Activated T-helper 1 cell treated with anti-CD3 and anti-CD28 coated beads, Interleukin-12 subunit alpha, Interleukin-12 subunit beta, Interleukin-2, Interleukin-4 antibody, amounts not matched to agents 30 ng/mL and 10 ng/mL and 1 ng/mL, durations not matched to agents 14 hours and 24 hours and 36 hours (primary cell): ENCODE results near the gene SLC2A8. TPM values are rescaled to one million over a fixed set of nuclear protein-coding genes. Genes with fewer than 3 reads are reported as not detected.

Source experiments
- DNase-seq: peaks from one replicate; pipeline ENCODE4 v3.0.0; 2021; ENCODE audit warnings: low spot score
- H3K27ac Mint-ChIP-seq: one replicate; pipeline ENCODE4 v1.8.0; 2021; ENCODE audit warnings: mild to moderate bottlenecking, mixed read lengths
- H3K27me3 Mint-ChIP-seq: one replicate; pipeline ENCODE4 v1.8.0; 2022; ENCODE audit warnings: mild to moderate bottlenecking, moderate library complexity, mixed read lengths; ENCODE audit not compliant: insufficient read depth
- H3K36me3 Mint-ChIP-seq: one replicate; pipeline ENCODE4 v1.8.0; 2021; ENCODE audit warnings: low read depth, mixed read lengths
- H3K4me1 Mint-ChIP-seq: one replicate; pipeline ENCODE4 v1.8.0; 2021; ENCODE audit warnings: low read depth, mixed read lengths
- H3K4me3 Mint-ChIP-seq: one replicate; pipeline ENCODE4 v1.8.0; 2021; ENCODE audit warnings: mild to moderate bottlenecking, moderate library complexity, mixed read lengths
- H3K9me3 Mint-ChIP-seq: one replicate; pipeline ENCODE4 v1.8.0; 2021; ENCODE audit warnings: mixed read lengths
- intact Hi-C: fragments of 100-400 bp; cut with micrococcal nuclease; formaldehyde crosslinking; loops from one replicate; pipeline ENCODE4 v1.15.1; 2024
- total RNA-seq: library from RNA; stranded (reverse); gene quantifications from 2 replicates; pipeline ENCODE4 v1.2.3, GENCODE V29; 2022

The SLC2A8 gene, protein sequence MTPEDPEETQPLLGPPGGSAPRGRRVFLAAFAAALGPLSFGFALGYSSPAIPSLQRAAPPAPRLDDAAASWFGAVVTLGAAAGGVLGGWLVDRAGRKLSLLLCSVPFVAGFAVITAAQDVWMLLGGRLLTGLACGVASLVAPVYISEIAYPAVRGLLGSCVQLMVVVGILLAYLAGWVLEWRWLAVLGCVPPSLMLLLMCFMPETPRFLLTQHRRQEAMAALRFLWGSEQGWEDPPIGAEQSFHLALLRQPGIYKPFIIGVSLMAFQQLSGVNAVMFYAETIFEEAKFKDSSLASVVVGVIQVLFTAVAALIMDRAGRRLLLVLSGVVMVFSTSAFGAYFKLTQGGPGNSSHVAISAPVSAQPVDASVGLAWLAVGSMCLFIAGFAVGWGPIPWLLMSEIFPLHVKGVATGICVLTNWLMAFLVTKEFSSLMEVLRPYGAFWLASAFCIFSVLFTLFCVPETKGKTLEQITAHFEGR
- total RNA-seq, result 10.4 and 11.6 TPM in 2 replicates

DNA sequence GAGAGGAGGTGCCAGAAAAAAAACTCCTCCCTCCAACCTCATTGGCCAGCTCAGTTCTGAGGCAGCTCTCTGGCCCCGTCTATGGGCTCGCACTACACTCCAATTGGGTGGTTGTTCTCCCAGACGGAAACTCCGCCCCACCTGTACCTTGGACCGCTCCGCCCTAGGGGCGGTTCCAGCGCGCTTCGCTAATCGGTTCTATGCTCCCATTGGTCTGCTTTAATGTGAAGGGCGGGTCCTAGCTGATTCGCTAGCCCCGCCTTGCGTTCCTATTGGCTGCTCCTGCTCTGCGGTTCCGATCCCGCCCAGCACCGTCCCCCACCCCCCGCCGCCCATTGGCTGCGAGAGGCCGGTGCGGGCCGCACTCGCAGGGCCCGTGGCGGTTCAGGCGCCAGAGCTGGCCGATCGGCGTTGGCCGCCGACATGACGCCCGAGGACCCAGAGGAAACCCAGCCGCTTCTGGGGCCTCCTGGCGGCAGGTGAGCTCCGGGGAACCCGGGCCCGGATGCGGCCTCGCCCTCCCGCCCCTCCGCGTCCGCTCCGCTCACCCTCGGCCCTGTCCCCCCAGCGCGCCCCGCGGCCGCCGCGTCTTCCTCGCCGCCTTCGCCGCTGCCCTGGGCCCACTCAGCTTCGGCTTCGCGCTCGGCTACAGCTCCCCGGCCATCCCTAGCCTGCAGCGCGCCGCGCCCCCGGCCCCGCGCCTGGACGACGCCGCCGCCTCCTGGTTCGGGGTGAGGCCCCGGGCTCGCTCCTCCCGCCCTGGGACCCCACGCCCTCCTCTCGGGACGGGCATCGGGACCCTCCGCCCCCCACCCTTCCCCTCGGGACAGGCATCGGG is at the start of gene SLC2A8:
Gene SLC2A8 (plus strand): TSS at position 362 of the 838 bp plus-strand sequence. CDS start 62 bp downstream, at position 424.
- Mint-ChIP-seq H3K36me3 (no peaks in the 10 kb centered on the region), H3K4me1 (peaks cover 18% of the 10 kb centered on the region), H3K4me3 (peak within 1 kb of the TSS; percentile 79), H3K27me3 (peaks cover 56% of the 10 kb centered on the region), H3K9me3 (no peaks in the 10 kb centered on the region), H3K27ac (no peak within 1 kb of the TSS)
- DNase-seq, result peak; percentile 96
- intact Hi-C loops, result loop anchor here (1.0 to 10.0 kb wide), 8 partner anchors 9 to 485 kb away; partner anchors contain the start of genes LRSAM1, RALGPS1, RPL12 and ZNF79

DNA sequence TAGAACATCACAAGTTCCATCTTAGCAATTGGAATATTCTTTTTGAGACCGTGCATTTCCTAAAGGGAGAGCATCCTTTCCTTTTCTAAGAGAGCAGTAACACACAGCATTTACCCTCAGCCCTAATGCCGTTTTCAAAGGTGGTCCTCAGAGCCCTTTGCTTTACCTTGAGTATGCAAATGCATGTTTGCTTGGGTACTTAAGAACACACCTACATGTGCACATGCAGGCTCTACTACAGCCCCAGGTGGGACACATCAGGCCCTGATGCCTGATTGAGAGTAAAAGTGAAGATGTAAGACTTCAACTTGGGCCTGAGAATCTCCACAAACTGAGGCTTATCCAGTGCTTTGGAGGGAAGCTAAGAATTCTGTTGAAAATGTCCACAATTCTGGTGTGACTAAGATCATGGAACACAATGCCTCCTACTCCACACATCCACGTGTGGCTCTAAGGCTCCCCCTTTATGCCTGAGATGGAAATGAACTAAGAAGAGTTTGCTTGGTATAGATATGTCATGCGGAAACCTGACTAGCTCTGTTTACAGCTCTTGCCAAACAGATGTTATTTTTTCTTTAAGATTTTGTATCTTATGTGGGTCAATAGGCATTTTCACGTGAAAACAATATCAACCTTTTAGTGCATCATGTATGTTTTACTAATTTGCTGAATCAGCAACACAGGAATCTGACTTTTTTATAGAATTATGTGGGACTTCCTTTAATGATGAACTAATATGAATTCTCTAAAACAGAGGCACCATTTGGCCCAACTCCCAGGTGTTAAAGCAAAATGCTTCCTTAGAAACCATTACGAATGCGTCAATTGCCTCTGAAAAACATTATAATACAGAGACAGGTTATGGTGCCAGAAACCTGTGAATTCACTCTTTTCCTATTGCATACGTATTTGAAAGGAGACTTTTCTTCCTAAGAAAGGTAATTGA is 48.9 kb upstream of the SLC2A8 start:
- no peak overlapping the region for H3K4me3 Mint-ChIP-seq
- intact Hi-C loops, result no loop called here
- no peaks in the 10 kb centered on the region for H3K9me3 Mint-ChIP-seq
- H3K4me1 Mint-ChIP-seq, result no peaks in the 10 kb centered on the region
- peaks cover 16% of the 10 kb centered on the region for H3K27me3 Mint-ChIP-seq
- H3K27ac Mint-ChIP-seq, result no peak overlapping the region
- no peak for DNase-seq
- no peaks in the 10 kb centered on the region for H3K36me3 Mint-ChIP-seq

GRCh38 chr9:127349483-127350113 is 47.4 kb upstream of the SLC2A8 start:
- Mint-ChIP-seq H3K4me1 (no peaks in the 10 kb centered on the region), H3K27me3 (peaks cover 21% of the 10 kb centered on the region), H3K4me3 (no peak overlapping the region), H3K27ac (no peak overlapping the region), H3K9me3 (no peaks in the 10 kb centered on the region), H3K36me3 (no peaks in the 10 kb centered on the region)
- intact Hi-C loops, result no loop called here
- no peak for DNase-seq

DNA sequence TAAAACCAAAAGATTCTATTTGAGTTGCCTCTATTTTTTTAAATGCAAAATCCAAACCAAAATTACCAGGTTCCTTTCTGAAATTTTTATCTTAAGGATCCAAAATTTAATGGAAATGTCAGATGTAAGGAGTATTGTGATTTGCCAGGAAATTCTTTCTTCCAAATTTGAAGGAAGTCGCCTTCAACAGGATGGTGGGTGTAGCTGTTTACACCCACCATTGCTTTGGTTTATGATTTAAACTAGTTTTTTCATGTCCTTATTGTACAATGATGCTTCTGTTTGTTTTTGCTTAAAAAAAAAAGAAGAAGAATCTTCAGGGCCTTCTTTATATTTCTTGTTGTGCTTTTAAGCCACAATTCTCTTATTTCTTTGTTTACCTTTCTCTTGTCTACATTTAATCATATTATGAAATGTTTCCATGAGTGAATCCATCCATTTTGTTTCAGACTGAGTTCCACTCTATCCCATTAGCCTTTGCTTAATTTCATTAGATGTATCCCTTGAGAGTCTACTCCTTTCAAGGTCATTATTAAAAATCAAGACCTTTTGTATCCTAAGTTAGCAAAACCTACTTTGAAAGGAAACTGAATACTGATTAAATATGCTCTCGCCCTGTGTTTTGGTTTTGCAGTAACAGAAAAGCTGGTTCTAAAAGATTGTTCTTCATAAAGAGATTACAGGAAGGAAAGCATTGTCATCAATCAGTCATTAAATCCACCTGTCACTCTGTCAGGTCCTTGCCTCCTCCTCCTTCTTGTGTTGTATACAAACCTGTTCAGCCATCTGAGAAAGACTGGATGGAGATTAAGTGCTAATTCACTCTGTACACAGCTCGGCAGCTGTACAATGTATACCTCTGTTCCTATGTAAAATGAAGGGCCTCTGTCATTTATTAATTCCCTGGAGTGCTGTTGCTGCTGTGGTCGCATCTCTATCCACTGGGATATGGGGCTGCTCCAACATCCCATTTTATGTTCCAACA is 45.5 kb upstream of the SLC2A8 start:
- H3K9me3 Mint-ChIP-seq, result no peaks in the 10 kb centered on the region
- H3K4me1 Mint-ChIP-seq, result no peaks in the 10 kb centered on the region
- H3K27me3 Mint-ChIP-seq, result peaks cover 29% of the 10 kb centered on the region
- intact Hi-C loops, result no loop called here
- DNase-seq, result no peak
- no peak overlapping the region for H3K27ac Mint-ChIP-seq
- no peaks in the 10 kb centered on the region for H3K36me3 Mint-ChIP-seq
- H3K4me3 Mint-ChIP-seq, result no peak overlapping the region

GRCh38 chr9:127353882-127354281 is 43.1 kb upstream of the SLC2A8 start:
- Mint-ChIP-seq H3K4me3 (no peak overlapping the region), H3K9me3 (no peaks in the 10 kb centered on the region)

DNA sequence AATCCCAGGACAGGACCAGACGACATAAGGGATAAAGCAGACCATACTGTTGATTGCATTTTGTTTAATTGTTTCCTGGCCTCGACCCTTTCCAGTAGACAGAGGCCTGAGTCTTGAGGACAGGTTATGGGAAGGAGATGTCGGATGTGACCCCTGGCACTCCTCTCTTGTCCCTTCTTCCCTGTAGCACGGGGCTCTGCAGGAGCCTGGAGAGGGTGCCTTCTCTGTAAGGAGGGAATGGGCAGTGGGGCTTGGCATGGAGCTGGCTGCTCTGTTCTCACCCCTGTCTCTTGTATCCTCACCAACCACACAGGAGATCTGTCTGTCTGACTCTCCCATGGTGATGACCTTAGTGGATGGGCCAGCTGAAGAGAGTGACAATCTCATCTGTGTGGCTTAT is 40.1 kb upstream of the SLC2A8 start:
- H3K27me3 Mint-ChIP-seq, result peaks cover 33% of the 10 kb centered on the region
- H3K4me1 Mint-ChIP-seq, result peaks cover 7% of the 10 kb centered on the region
- no peak overlapping the region for H3K27ac Mint-ChIP-seq
- DNase-seq, result no peak
- intact Hi-C loops, result no loop called here
- no peaks in the 10 kb centered on the region for H3K9me3 Mint-ChIP-seq
- H3K4me3 Mint-ChIP-seq, result no peak overlapping the region
- no peaks in the 10 kb centered on the region for H3K36me3 Mint-ChIP-seq

More at GRCh38 chr9:127353882-127354281, 43.1 kb upstream of the SLC2A8 start:
- H3K27me3 Mint-ChIP-seq, result peaks cover 34% of the 10 kb centered on the region
- no peak overlapping the region for H3K27ac Mint-ChIP-seq
- no peaks in the 10 kb centered on the region for H3K36me3 Mint-ChIP-seq
- H3K4me1 Mint-ChIP-seq, result no peaks in the 10 kb centered on the region
- no peak for DNase-seq
- intact Hi-C loops, result no loop called here

DNA sequence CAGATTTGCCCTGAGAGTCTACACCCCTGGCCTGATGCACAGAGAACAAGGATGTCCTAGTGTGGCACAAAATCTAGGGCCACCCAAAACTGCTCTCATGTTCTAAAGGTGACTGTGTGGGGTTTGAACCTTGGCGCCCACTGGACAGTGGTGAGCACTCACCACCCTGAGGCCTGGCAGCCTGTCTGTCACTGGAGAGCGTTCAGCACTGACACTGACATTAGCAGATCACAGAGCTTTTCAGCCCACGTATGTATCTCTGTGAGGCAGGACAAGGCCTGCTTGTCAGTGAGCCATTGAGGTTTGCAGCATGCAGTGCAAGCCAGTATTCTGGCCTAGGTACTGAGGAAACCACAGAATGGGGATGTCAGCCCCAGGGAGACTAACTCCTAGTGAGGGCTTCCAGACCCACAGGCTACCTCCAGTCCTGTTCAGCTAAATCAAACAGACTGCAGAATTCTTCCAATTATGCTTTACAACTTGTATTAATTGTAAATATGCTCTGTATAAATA is 38.9 kb upstream of the SLC2A8 start:
- Mint-ChIP-seq H3K27me3 (peaks cover 31% of the 10 kb centered on the region), H3K36me3 (no peaks in the 10 kb centered on the region), H3K4me1 (peaks cover 7% of the 10 kb centered on the region), H3K4me3 (no peak overlapping the region), H3K9me3 (no peaks in the 10 kb centered on the region), H3K27ac (no peak overlapping the region)
- intact Hi-C loops, result no loop called here
- no peak for DNase-seq

- Mint-ChIP-seq H3K27me3 (peaks cover 31% of the 10 kb centered on the region), H3K4me1 (peaks cover 7% of the 10 kb centered on the region), H3K27ac (no peak overlapping the region), H3K9me3 (no peaks in the 10 kb centered on the region), H3K4me3 (no peak overlapping the region), H3K36me3 (no peaks in the 10 kb centered on the region)
- intact Hi-C loops, result no loop called here
- no peak for DNase-seq
Measured at GRCh38 chr9:127358770-127359169, 38.2 kb upstream of the SLC2A8 start.

- peaks cover 23% of the 10 kb centered on the region for H3K27me3 Mint-ChIP-seq
- H3K4me1 Mint-ChIP-seq, result peaks cover 7% of the 10 kb centered on the region
- H3K27ac Mint-ChIP-seq, result no peak overlapping the region
- H3K9me3 Mint-ChIP-seq, result no peaks in the 10 kb centered on the region
- no peak overlapping the region for H3K4me3 Mint-ChIP-seq
- DNase-seq, result no peak
- intact Hi-C loops, result no loop called here
- no peaks in the 10 kb centered on the region for H3K36me3 Mint-ChIP-seq
Measured at GRCh38 chr9:127360250-127360649, 36.7 kb upstream of the SLC2A8 start.

DNA sequence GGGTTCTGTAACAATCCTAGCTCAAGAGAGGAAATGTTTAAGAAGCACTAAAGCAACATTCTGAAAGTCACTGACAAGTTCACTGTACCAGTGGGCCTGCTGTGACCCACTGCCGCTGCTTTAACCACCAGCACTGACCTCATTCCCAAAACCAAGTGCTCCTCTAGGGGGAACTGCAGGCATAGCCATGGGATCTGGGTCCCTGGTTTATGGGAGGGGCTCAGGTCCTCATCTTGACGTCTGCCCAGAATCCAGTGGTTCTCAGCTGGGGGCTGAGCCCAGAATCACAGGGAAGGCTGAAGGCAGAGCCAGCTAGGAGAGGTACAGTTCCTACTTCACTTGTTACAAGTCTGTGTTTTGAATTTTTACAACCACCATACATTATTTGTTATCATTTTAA is 36.1 kb upstream of the SLC2A8 start:
- H3K27ac Mint-ChIP-seq, result no peak overlapping the region
- peaks cover 7% of the 10 kb centered on the region for H3K4me1 Mint-ChIP-seq
- H3K9me3 Mint-ChIP-seq, result no peaks in the 10 kb centered on the region
- peaks cover 17% of the 10 kb centered on the region for H3K27me3 Mint-ChIP-seq
- DNase-seq, result no peak
- no peak overlapping the region for H3K4me3 Mint-ChIP-seq
- no peaks in the 10 kb centered on the region for H3K36me3 Mint-ChIP-seq
- intact Hi-C loops, result no loop called here

DNA sequence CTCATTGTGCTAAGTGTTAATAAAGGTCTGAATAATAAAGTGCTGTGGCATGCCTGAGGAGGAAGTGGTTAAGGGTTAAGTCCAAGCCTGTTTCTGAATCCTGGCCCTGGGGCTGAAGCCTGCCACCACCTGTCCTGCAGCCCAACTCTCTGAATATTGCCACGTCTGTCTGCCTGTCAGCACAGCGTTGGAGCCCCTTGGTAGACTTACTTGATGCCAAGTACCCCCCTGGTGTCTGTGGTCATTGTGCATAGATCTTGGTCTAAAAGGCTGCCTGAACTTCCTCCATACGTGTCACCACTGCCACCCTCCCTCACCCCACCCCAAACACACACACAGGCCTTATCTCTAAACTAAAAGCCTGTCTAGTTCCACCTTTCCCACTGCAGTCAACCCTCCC is 35.4 kb upstream of the SLC2A8 start:
- intact Hi-C loops, result no loop called here
- Mint-ChIP-seq H3K36me3 (no peaks in the 10 kb centered on the region), H3K4me3 (no peak overlapping the region)

More for the DNA sequence above, 35.4 kb upstream of the SLC2A8 start:
- Mint-ChIP-seq H3K27me3 (peaks cover 20% of the 10 kb centered on the region), H3K4me1 (peaks cover 7% of the 10 kb centered on the region), H3K27ac (no peak overlapping the region), H3K9me3 (no peaks in the 10 kb centered on the region)
- DNase-seq, result no peak
